ENCODE data around the gene DENND6B.

DNA sequence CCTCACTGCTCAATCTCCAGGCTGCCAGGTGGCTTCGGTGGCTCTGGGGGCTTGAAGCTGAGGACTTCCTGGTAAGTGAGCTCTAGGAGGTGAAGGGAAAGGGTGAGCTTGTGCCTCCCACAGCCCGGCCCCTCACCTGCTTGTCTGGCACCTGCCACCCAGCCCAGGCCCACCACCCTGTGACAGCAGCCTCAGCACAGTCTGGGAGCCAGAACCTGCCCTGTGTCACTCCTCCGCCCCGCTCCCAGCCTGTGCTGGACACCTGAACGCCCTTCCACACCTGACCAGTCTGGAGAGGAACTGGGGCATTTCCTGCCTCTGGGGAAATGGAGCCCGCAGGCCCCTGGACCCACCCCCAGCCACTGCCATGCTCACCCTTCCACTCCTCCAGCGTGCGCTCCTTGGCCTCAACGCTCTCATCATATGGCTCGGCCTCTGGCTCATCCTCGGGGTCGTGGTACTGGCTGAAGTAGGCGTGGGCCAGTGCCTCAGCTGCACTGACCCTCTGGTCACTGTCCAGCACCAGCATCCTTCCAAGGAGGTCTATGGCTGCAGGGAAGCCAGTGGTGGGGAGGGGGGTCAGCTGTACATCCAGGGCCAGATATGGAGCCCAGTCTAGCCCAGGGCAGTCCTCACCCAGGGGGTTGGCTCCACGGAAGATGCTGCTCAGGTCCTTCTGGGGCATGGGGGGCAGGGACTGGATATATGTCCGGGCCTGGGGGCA is 61.7 kb downstream of the DENND6B start:
- TF ChIP-seq CTCF (IDR thresholded peaks at IDR 0.05; ENCODE audit: low read length) = no peak
- no peak for TF ChIP-seq EZH2 (IDR thresholded peaks at IDR 0.05; ENCODE audit: borderline replicate concordance, low read length)
